ENCODE measurements around the gene UBAC1. TPM values are rescaled to one million over a fixed set of nuclear protein-coding genes. Genes with fewer than 3 reads are reported as not detected.
"Not testable (repeated sequence)": the region's sequence is repeated elsewhere in the genome, so short reads cannot be mapped to it uniquely, and the experiment has no call there.

The UBAC1 gene
- total and polyA plus RNA-seq, 9 of the 15 experiments (the other 6 are each of a cell fraction or from before 2014, with no cell fraction given), result 94.0 to 399 (median 228) TPM

- FAIRE-seq; intact Hi-C loops (cut with micrococcal nuclease); H3K4me2 ChIP-seq (ENCODE audit: insufficient read depth, low read length); H3K9ac ChIP-seq (ENCODE audit: insufficient read depth in 1 of 2, low read depth in 2 of 2, low read length in 2 of 2); POLR2A ChIA-PET; DNase-seq (ENCODE audit: extremely low read depth in 1 of 4, low spot score in 3 of 4); ATAC-seq; H3K27me3 ChIP-seq (ENCODE audit: control insufficient read depth in 2 of 2, insufficient read depth in 2 of 2, low read length in 2 of 2); H3K36me3 ChIP-seq (ENCODE audit: control insufficient read depth, insufficient read depth, low read length); H3K9me3 ChIP-seq (replicated peaks; ENCODE audit: control insufficient read depth, insufficient read depth, low read depth, low read length); H3K27ac ChIP-seq (ENCODE audit: extremely low read depth, low read depth, low read length); H2AFZ ChIP-seq (ENCODE audit: low read depth, low read length); CTCF ChIA-PET (ENCODE audit: low intra/inter-chr PET ratio); in situ Hi-C loops (cut with MboI); H3K4me3 ChIP-seq; BruUV-seq (replicated peaks): not testable (repeated sequence)
- Histone ChIP-seq H3K9me1 (ENCODE audit: control insufficient read depth, insufficient read depth, low read length) (peaks cover 11% of the 10 kb centered on the region), H4K20me1 (replicated peaks; ENCODE audit: control insufficient read depth, insufficient read depth, low read length) (peaks cover 44% of the 10 kb centered on the region), H3K79me2 (ENCODE audit: control insufficient read depth, insufficient read depth, low read length) (peaks cover 99% of the 10 kb centered on the region), H3K4me1 (replicated peaks in 1 of 2; ENCODE audit: control insufficient read depth in 2 of 2, insufficient read depth in 2 of 2, low read length in 2 of 2) (peaks cover 19 to 50% of the 10 kb centered on the region in 2 experiments)
- 86% methylated on average over 6 of the region's 6 CpGs for WGBS (ENCODE audit: insufficient coverage, low coverage, missing lambda C conversion rate)
- peak; percentile 84 for TF ChIP-seq ZNF121 (CRISPR knock-in tag; conservative IDR thresholded peaks at IDR 0.05)
Observed at GRCh38 chr9:135892327-135892726, 68.8 kb downstream of the UBAC1 start.

- BruUV-seq (replicated peaks), result no TSS peak
- Histone ChIP-seq H3K9me1 (ENCODE audit: control insufficient read depth, insufficient read depth, low read length) (peaks cover 11% of the 10 kb centered on the region), H3K27ac (ENCODE audit: extremely low read depth, low read depth, low read length) (no peak overlapping the region), H3K4me2 (ENCODE audit: insufficient read depth, low read length) (no peak overlapping the region), H3K36me3 (ENCODE audit: control insufficient read depth, insufficient read depth, low read length) (no peaks in the 10 kb centered on the region; the same call in 2 of the 3 replicates), H2AFZ (ENCODE audit: low read depth, low read length) (no peak overlapping the region), H3K9me3 (replicated peaks; ENCODE audit: control insufficient read depth, insufficient read depth, low read depth, low read length) (0 out of 2 replicates have a peak, but pooled peaks cover 2% of the 10 kb centered on the region), H3K79me2 (ENCODE audit: control insufficient read depth, insufficient read depth, low read length) (peaks cover 99% of the 10 kb centered on the region), H3K9ac (ENCODE audit: insufficient read depth in 1 of 2, low read depth in 2 of 2, low read length in 2 of 2) (peak overlapping the region in 1 of 2 experiments; percentile 74; a peak in 2 of 4 replicates), H4K20me1 (replicated peaks; ENCODE audit: control insufficient read depth, insufficient read depth, low read length) (peaks cover 56% of the 10 kb centered on the region), H3K4me1 (replicated peaks in 1 of 2; ENCODE audit: control insufficient read depth in 2 of 2, insufficient read depth in 2 of 2, low read length in 2 of 2) (peaks cover 12 to 62% of the 10 kb centered on the region in 2 experiments), H3K4me3 (no peak overlapping the region), H3K27me3 (ENCODE audit: control insufficient read depth in 2 of 2, insufficient read depth in 2 of 2, low read length in 2 of 2) (no peaks in the 10 kb centered on the region)
- no peak for TF ChIP-seq BCOR (IDR thresholded peaks at IDR 0.05)
- no peak for TF ChIP-seq RBM39 (optimal IDR thresholded peaks at IDR 0.05; ENCODE audit: low read depth, low read length)
- TF ChIP-seq FOXK2 (conservative IDR thresholded peaks at IDR 0.05 in 1 of 2, IDR thresholded peaks at IDR 0.05 in 1 of 2; ENCODE audit: low read depth in 2 of 2), result no peak
- no peak for TF ChIP-seq NFYB (IDR thresholded peaks at IDR 0.05; ENCODE audit: extremely low read depth, insufficient read length)
- no peak for TF ChIP-seq DIDO1 (tag; IDR thresholded peaks at IDR 0.05; ENCODE audit: low read depth)
- no peak for TF ChIP-seq TRIM28 (IDR thresholded peaks at IDR 0.05)
- TF ChIP-seq HNRNPUL1 (IDR thresholded peaks at IDR 0.05; ENCODE audit: low read length), result no peak
- TF ChIP-seq MYNN (IDR thresholded peaks at IDR 0.05), result no peak
- no peak for TF ChIP-seq MYNN (CRISPR knock-in tag; IDR thresholded peaks at IDR 0.05)
- no peak for TF ChIP-seq ZNF717 (CRISPR knock-in tag; IDR thresholded peaks at IDR 0.05)
- TF ChIP-seq BRCA1 (IDR thresholded peaks at IDR 0.05), result no peak
- no peak for TF ChIP-seq BRCA1 (CRISPR knock-in tag; IDR thresholded peaks at IDR 0.05)
- ChIA-PET POLR2A (interaction anchor here (0.6 to 1.1 kb wide), 9 partner anchors 8 to 434 kb away, joined by 3 to 4 read pairs (median 3); no protein-coding TSS in a partner anchor), CTCF (ENCODE audit: low intra/inter-chr PET ratio) (no interaction called here)
- intact Hi-C loops (cut with micrococcal nuclease), result no loop called here
- in situ Hi-C loops (cut with MboI), result no loop called here
- peak; percentile 21 for ATAC-seq
- FAIRE-seq, result no peak
- DNase-seq (ENCODE audit: extremely low read depth in 1 of 4, low spot score in 3 of 4), result no peak
- 45% methylated on average over 8 of the region's 8 CpGs for WGBS (ENCODE audit: insufficient coverage, low coverage, missing lambda C conversion rate)
Observed at GRCh38 chr9:135891027-135891631, 70.0 kb downstream of the UBAC1 start.
